ENCODE data around the gene MAP3K10.

DNA sequence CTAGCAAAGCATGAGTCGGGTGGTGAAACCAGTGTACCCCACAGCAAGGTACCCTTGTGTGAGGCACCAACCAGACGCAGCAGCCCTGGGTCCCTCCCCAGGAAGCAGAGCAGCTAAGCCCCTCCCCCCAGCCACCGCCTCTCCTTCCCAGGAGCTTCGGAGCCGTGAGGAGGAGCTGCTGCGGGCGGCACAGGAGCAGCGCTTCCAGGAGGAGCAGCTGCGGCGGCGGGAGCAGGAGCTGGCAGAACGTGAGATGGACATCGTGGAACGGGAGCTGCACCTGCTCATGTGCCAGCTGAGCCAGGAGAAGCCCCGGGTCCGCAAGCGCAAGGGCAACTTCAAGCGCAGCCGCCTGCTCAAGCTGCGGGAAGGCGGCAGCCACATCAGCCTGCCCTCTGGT is 14.5 kb downstream of the MAP3K10 start:
- TF ChIP-seq, protein P1, sequence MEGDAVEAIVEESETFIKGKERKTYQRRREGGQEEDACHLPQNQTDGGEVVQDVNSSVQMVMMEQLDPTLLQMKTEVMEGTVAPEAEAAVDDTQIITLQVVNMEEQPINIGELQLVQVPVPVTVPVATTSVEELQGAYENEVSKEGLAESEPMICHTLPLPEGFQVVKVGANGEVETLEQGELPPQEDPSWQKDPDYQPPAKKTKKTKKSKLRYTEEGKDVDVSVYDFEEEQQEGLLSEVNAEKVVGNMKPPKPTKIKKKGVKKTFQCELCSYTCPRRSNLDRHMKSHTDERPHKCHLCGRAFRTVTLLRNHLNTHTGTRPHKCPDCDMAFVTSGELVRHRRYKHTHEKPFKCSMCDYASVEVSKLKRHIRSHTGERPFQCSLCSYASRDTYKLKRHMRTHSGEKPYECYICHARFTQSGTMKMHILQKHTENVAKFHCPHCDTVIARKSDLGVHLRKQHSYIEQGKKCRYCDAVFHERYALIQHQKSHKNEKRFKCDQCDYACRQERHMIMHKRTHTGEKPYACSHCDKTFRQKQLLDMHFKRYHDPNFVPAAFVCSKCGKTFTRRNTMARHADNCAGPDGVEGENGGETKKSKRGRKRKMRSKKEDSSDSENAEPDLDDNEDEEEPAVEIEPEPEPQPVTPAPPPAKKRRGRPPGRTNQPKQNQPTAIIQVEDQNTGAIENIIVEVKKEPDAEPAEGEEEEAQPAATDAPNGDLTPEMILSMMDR (IDR thresholded peaks at IDR 0.05) = no peak
- TF ChIP-seq POLR2A (IDR thresholded peaks at IDR 0.05) (no peak), POLR2AphosphoS5 (IDR thresholded peaks at IDR 0.05) (no peak)

All from prostate gland (tissue), 2 donors.